ENCODE results near the gene VAC14.

The VAC14 gene

GRCh38 chr16:70784692-70785555 is 16.0 kb downstream of the VAC14 start:
- no peak overlapping the region for H3K4me3 ChIP-seq (ENCODE audit: low read depth, low read length)
- no peak for TF ChIP-seq CTCF (IDR thresholded peaks at IDR 0.05; ENCODE audit: borderline replicate concordance, insufficient read depth, low read depth, low read length)

GRCh38 chr16:70782237-70782636 is 18.7 kb downstream of the VAC14 start:
- no peak overlapping the region for H3K4me3 ChIP-seq (ENCODE audit: low read depth, low read length)
- no peak for TF ChIP-seq CTCF (IDR thresholded peaks at IDR 0.05; ENCODE audit: borderline replicate concordance, insufficient read depth, low read depth, low read length)

GRCh38 chr16:70781800-70782199 is 19.2 kb downstream of the VAC14 start:
- no peak overlapping the region for H3K4me3 ChIP-seq (ENCODE audit: low read depth, low read length)
- TF ChIP-seq CTCF (IDR thresholded peaks at IDR 0.05; ENCODE audit: borderline replicate concordance, insufficient read depth, low read depth, low read length): no peak

- TF ChIP-seq CTCF (IDR thresholded peaks at IDR 0.05; ENCODE audit: borderline replicate concordance, insufficient read depth, low read depth, low read length): no peak
- no peak overlapping the region for H3K4me3 ChIP-seq (ENCODE audit: low read depth, low read length)
Observed at GRCh38 chr16:70780546-70780945, 20.4 kb downstream of the VAC14 start.

GRCh38 chr16:70779361-70779760 is 21.6 kb downstream of the VAC14 start:
- no peak for TF ChIP-seq CTCF (IDR thresholded peaks at IDR 0.05; ENCODE audit: borderline replicate concordance, insufficient read depth, low read depth, low read length)
- no peak overlapping the region for H3K4me3 ChIP-seq (ENCODE audit: low read depth, low read length)

- no peak for TF ChIP-seq CTCF (IDR thresholded peaks at IDR 0.05; ENCODE audit: borderline replicate concordance, insufficient read depth, low read depth, low read length)
- H3K4me3 ChIP-seq (ENCODE audit: low read depth, low read length): no peak overlapping the region
Observed at GRCh38 chr16:70778901-70779309, 22.1 kb downstream of the VAC14 start.

- no peak for TF ChIP-seq CTCF (IDR thresholded peaks at IDR 0.05; ENCODE audit: borderline replicate concordance, insufficient read depth, low read depth, low read length)
Observed at GRCh38 chr16:70777973-70778406, 23.0 kb downstream of the VAC14 start.

More at GRCh38 chr16:70777973-70778406, 23.0 kb downstream of the VAC14 start:
- H3K4me3 ChIP-seq (ENCODE audit: low read depth, low read length): no peak overlapping the region

All from GM12875 (cell line).